ENCODE measurements around the gene KIF6. TPM values are rescaled to one million over a fixed set of nuclear protein-coding genes. Genes with fewer than 3 reads are reported as not detected.

The KIF6 gene
- total RNA-seq, 4 donors from 2014 or later, result 0.19 to 0.38 TPM; not detected in 2

DNA sequence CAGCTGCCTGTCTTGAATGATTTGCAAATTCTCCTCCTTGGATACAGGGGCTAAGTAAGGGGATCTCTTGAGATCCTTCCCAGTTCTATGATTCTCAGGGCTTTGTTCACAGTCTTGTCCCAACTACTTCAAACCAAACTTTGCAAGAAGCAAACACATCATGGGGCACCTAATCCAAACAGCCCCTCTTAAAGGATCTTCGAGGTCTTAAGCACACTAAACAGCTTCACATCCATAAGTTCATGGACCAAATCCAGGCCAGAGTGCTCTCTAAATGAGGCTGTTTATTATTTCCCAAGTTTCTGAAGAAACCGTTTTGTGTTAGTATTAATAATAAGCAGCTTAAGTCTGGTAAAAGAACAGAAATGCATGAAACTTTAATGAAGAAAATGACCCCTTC lies 75.2 kb downstream of the KIF6 start:
- no peak for ATAC-seq (ENCODE audit: low FRiP score)
- TF ChIP-seq, protein P1, sequence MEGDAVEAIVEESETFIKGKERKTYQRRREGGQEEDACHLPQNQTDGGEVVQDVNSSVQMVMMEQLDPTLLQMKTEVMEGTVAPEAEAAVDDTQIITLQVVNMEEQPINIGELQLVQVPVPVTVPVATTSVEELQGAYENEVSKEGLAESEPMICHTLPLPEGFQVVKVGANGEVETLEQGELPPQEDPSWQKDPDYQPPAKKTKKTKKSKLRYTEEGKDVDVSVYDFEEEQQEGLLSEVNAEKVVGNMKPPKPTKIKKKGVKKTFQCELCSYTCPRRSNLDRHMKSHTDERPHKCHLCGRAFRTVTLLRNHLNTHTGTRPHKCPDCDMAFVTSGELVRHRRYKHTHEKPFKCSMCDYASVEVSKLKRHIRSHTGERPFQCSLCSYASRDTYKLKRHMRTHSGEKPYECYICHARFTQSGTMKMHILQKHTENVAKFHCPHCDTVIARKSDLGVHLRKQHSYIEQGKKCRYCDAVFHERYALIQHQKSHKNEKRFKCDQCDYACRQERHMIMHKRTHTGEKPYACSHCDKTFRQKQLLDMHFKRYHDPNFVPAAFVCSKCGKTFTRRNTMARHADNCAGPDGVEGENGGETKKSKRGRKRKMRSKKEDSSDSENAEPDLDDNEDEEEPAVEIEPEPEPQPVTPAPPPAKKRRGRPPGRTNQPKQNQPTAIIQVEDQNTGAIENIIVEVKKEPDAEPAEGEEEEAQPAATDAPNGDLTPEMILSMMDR (IDR thresholded peaks at IDR 0.05), result no peak
- DNase-seq (ENCODE audit: low spot score), result no peak

DNA sequence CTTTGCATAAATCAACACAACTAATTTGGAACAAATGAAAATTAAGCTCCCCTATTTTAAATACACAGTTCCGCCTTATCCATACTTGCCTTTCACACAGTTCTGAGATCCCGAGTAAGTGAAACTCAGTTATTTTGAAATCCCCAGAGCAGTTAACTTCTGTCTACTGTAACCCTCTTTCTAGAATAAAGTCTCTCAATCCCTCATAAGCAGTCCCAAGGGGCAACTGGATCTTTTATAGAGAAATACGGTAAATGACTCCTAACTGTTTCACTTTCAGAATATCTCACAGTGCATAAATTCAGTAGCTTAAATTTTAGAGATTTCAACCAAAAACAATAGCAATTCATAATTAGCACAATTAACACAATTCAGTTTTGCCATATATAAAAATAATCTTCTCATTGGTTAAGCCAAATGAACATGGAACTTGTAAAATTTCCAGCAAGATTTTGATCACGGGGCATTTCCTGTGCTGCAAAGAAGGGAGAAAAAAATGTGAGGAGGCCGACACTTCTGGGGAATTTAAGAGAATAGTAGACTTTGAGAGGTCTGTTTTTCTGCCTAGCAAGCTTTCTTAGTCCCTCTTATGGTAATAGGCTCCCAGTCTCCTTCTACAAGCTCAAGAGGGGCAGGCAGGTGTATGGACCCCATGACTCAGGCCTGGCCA lies 78.3 kb downstream of the KIF6 start:
- DNase-seq (ENCODE audit: low spot score) (no peak), ATAC-seq (ENCODE audit: low FRiP score) (no peak)
- TF ChIP-seq, protein P1 (IDR thresholded peaks at IDR 0.05), result no peak

DNA sequence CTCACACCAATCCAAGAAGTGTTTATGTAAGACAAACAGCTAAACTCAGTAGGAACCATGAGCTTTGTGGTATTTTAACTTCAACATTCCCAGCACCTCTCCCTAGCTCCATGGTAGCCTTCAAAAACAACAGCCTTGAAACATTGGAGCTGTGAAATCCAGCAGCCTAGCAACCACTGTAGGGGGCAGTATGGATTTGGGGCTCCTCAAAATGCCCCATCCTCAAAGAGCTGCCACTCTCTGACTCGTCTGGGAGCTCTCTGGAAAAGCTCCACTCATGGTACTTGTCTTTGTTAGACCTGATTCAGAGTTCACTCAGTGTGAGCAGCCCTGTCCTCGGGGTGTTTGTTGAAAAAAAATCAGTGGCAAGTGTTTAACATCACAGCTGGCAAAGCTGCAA lies 82.9 kb downstream of the KIF6 start:
- ATAC-seq (ENCODE audit: low FRiP score), result no peak
- DNase-seq (ENCODE audit: low spot score), result no peak
- TF ChIP-seq, protein P1 (IDR thresholded peaks at IDR 0.05), result no peak

DNA sequence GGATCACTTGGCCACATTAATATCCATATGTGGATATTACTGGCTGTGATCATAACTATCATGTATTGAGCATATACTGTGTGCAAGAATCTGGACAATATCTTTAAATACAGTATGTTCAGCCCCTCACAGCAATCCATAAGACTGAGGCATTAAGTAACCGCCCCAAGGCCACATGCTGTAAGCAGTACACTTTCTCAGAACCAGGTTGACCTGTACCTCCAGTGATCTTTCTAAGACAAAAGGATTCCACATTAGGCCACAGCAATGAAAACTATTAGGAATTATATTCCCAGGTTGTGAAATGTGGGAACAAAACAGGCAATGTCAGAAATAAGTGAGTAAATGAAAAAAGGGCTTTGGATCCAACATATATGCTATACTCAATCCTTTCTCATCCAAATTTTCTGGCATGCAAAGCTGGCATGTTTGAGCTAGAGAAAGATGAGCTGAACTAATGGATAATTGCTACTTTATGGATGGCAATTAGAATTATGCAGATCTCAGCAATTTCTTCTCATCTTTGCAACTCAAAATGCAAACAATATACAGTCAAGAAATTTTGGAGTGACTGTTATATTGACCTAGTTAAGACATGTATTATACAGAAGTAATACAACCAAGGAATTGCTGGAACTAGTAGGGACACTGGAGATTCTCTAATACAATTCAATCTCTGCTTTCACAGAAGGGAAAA lies 86.9 kb downstream of the KIF6 start:
- ATAC-seq (ENCODE audit: low FRiP score) (no peak), DNase-seq (ENCODE audit: low spot score) (no peak)
- TF ChIP-seq, protein P1 (IDR thresholded peaks at IDR 0.05), result no peak

DNA sequence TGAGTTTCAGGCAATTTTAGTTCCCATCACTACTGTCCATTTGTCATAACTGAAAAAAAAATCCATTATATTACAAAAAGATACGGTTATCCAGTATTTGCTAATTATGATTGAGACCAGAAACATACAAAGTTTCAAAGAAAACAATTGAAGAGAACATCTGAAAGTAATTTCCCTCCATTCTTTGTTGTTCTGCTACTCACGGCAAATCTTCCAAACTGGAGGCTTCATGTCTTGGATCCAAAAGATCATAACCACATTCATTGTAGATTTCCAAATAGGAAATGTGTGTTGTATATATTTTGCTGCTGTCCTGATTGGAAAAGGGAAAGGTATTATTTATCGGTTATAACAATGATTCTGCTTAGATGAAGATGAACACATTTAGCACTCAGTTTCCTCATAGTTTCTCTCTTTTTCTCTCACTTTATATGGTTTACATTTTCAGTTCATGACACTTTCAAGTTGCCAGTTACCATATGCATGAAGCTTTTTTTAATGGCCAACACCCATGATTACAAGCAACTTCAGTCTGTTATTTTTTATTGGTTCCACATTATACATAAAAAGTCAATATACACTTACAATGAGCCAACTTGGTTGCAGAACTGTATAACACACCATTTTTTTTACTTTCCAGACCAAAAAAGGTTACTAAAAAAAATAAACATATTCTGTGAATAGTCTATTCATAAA lies 90.4 kb downstream of the KIF6 start:
- no peak for ATAC-seq (ENCODE audit: low FRiP score)

DNA sequence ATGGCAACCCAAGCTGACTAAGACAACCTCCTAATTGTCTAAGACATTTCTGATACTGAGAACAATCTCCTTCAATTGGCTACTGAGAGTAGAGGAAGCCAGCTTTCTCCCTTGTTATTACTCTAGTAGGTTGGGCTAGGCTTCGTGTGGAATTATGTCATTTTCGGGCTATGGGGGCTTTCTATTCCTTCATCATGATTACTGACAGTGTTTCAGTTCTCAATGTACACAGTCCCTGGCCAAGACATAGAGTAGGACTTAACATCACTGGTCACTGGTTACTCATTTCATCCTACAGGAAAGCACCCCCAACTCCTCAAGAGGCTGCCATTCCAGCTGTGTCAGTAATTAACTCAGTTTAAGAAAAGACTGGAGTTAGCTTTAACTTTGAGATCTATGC lies 100.0 kb downstream of the KIF6 start:
- no peak for ATAC-seq (ENCODE audit: low FRiP score)
- TF ChIP-seq, protein P1 (IDR thresholded peaks at IDR 0.05), result no peak
- no peak for DNase-seq (ENCODE audit: low spot score)

More for the DNA sequence above, 90.4 kb downstream of the KIF6 start:
- DNase-seq (ENCODE audit: low spot score), result no peak
- TF ChIP-seq, protein P1 (IDR thresholded peaks at IDR 0.05), result no peak

Data from omental fat pad (tissue), 4 donors.